ENCODE results near the gene AUTS2. TPM values are rescaled to one million over a fixed set of nuclear protein-coding genes. Genes with fewer than 3 reads are reported as not detected.

The AUTS2 gene
- total and polyA plus RNA-seq, 2 of the 8 experiments (the other 6 are each of a cell fraction or from before 2014, with no cell fraction given), result 25.9 to 101 TPM

DNA sequence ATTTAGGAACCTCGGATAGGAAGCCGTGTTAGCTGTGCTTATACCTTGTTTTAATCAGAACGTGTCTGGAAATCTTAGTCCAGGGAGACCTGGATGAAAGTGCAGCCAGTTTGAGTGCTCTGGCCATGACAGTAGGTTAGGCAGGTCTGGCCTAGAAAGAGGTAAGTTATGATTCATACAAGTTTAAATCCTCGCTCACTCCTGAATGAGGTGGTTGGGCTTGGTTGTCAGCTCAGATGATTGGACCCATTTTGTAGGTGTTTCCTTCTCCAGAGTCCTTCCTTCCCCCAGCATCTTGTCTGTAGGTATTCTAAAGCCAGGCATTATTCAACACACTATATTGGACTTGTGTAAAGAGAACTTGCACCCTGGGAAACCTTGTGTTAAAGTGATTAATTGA lies 971.8 kb downstream of the AUTS2 start:
- H4K8ac ChIP-seq (ENCODE audit: extremely low read depth, insufficient read depth, low read length), result no peak overlapping the region
- peaks cover 0 to 3% (median 0%) of the 10 kb centered on the region in 4 experiments; a peak in 1 of 7 replicates for H3K4me1 ChIP-seq (replicated peaks in 1 of 4; ENCODE audit: control insufficient read depth in 3 of 4, insufficient read depth in 4 of 4, low read length in 3 of 4)
- no peak overlapping the region for H2BK20ac ChIP-seq (ENCODE audit: low read length)
- no peak overlapping the region for H3K14ac ChIP-seq (ENCODE audit: insufficient read length)
- H3K18ac ChIP-seq (ENCODE audit: extremely low read depth, low read length), result no peak overlapping the region
- no peak for FAIRE-seq
- no peaks in the 10 kb centered on the region for H4K20me1 ChIP-seq (replicated peaks in 1 of 2; ENCODE audit: control insufficient read depth in 1 of 2, insufficient read depth in 2 of 2, low read length in 2 of 2)
- H4K5ac ChIP-seq (ENCODE audit: insufficient read length, low read depth, low read length), result no peak overlapping the region
- H3K23me2 ChIP-seq (ENCODE audit: low read depth, low read length), result no peaks in the 10 kb centered on the region
- no peak overlapping the region for H2BK12ac ChIP-seq (ENCODE audit: low read depth, low read length)
- TF ChIP-seq SIRT6 (IDR thresholded peaks at IDR 0.05; ENCODE audit: low read length), result no peak
- no peak for TF ChIP-seq FOSL1 (IDR thresholded peaks at IDR 0.05; ENCODE audit: insufficient read depth, low read depth, low read length)
- TF ChIP-seq RNF2 (IDR thresholded peaks at IDR 0.05; ENCODE audit: borderline replicate concordance, low read depth, low read length, missing control alignments, poor library complexity, severe bottlenecking), result no peak
- no peak for TF ChIP-seq SRF (IDR thresholded peaks at IDR 0.05; ENCODE audit: low read depth, low read length)
- ChIA-PET POLR2A (ENCODE audit: partially characterized antibody) (interaction anchor here (0.6 kb wide), 1 partner anchor 13 kb away, joined by 3 read pairs; no protein-coding TSS in a partner anchor), CTCF (ENCODE audit: partially characterized antibody) (interaction anchor here (1.3 kb wide), 1 partner anchor 15 kb away, joined by 5 read pairs; no protein-coding TSS in a partner anchor)
- no peaks in the 10 kb centered on the region for H3K36me3 ChIP-seq (ENCODE audit: control insufficient read depth in 2 of 4, insufficient read depth in 4 of 4, low read length in 3 of 4)
- no peak for DNase-seq (ENCODE audit: low read depth in 1 of 2, low spot score in 2 of 2)
- H2BK15ac ChIP-seq (ENCODE audit: low read length), result no peak overlapping the region
- no peaks in the 10 kb centered on the region for H3K79me1 ChIP-seq (ENCODE audit: low read depth, low read length)
- H2AFZ ChIP-seq (ENCODE audit: low read length), result no peak overlapping the region
- H3K27me3 ChIP-seq (replicated peaks in 1 of 4; ENCODE audit: control insufficient read depth in 3 of 4, extremely low read depth in 1 of 4, insufficient read depth in 3 of 4, low read length in 3 of 4), result no peaks in the 10 kb centered on the region
- 80% methylated on average over 4 of the region's 4 CpGs; no CpG with 5 or more reads in 1 of the 2 experiments for WGBS, 2 experiments (ENCODE audit: extremely low coverage in 1 of 2, insufficient coverage in 1 of 2, insufficient read length in 1 of 2, insufficient replicate concordance in 2 of 2, low coverage in 1 of 2, low lambda C conversion rate in 2 of 2, missing lambda C conversion rate in 1 of 2)
- H2AK5ac ChIP-seq (ENCODE audit: low read depth, low read length), result no peak overlapping the region
- H3K4me3 ChIP-seq (ENCODE audit: extremely low read depth in 1 of 4, insufficient read depth in 2 of 4, low read depth in 3 of 4, low read length in 4 of 4), result no peak overlapping the region
- no peaks in the 10 kb centered on the region for H3K9me3 ChIP-seq (ENCODE audit: insufficient read depth in 2 of 2, low read depth in 1 of 2, low read length in 1 of 2)
- no peak overlapping the region for H3K27ac ChIP-seq (ENCODE audit: low read depth, low read length)
- no peak overlapping the region for H3K4ac ChIP-seq (replicated peaks; ENCODE audit: insufficient read length, low read depth, low read length)
- H3K79me2 ChIP-seq (ENCODE audit: control insufficient read depth in 1 of 2, insufficient read depth in 2 of 2, low read length in 2 of 2), result no peaks in the 10 kb centered on the region
- no peak overlapping the region for H4K91ac ChIP-seq (replicated peaks; ENCODE audit: insufficient read length, low read length)
- no peak overlapping the region for H3K4me2 ChIP-seq (ENCODE audit: insufficient read depth in 1 of 2, low read depth in 2 of 2, low read length in 2 of 2)
- no peak overlapping the region for H3K56ac ChIP-seq (replicated peaks; ENCODE audit: insufficient read length, low read depth, low read length)
- H2BK120ac ChIP-seq (replicated peaks; ENCODE audit: low read depth, low read length), result no peak overlapping the region
- H2BK5ac ChIP-seq (ENCODE audit: low read depth, low read length), result no peak overlapping the region
- H3K23ac ChIP-seq (ENCODE audit: insufficient read length), result no peak overlapping the region
- H3K9ac ChIP-seq (replicated peaks in 1 of 4; ENCODE audit: extremely low read depth in 1 of 4, low read depth in 3 of 4, low read length in 3 of 4), result no peak overlapping the region
